ENCODE data around the gene IL1R2. TPM values are rescaled to one million over a fixed set of nuclear protein-coding genes. Genes with fewer than 3 reads are reported as not detected.
"Not testable (repeated sequence)": the region's sequence is repeated elsewhere in the genome, so short reads cannot be mapped to it uniquely, and the experiment has no call there.

The IL1R2 gene
- total and polyA plus RNA-seq, 4 donors = 1.1 TPM; not detected in 3

- no peaks in the 10 kb centered on the region for H3K9me3 ChIP-seq (ENCODE audit: control insufficient read depth, insufficient read depth, low read length)
- WGBS (ENCODE audit: insufficient coverage) = 75% methylated on average over 6 of the region's 8 CpGs
- DNase-seq (ENCODE audit: low read depth in 4 of 6, low spot score in 6 of 6) = peak in 1 of 6 donors; percentile 46
- peak overlapping the region; percentile 43 for H3K27ac ChIP-seq (ENCODE audit: low read depth, low read length)
- H3K4me1 ChIP-seq (ENCODE audit: control insufficient read depth, insufficient read depth, low read length) = peaks cover 31% of the 10 kb centered on the region
- no peaks in the 10 kb centered on the region for H3K36me3 ChIP-seq (ENCODE audit: control insufficient read depth, insufficient read depth, low read length)
- H3K4me3 ChIP-seq (ENCODE audit: low read depth, low read length) = no peak overlapping the region
- peaks cover 7% of the 10 kb centered on the region for H3K27me3 ChIP-seq (ENCODE audit: control insufficient read depth, insufficient read depth, low read length)
These were observed 70.4 kb downstream of the IL1R2 start for GRCh38 chr2:102061962-102062795.

GRCh38 chr2:102062802-102063201 is 71.0 kb downstream of the IL1R2 start:
- no peak for DNase-seq (ENCODE audit: low read depth in 4 of 6, low spot score in 6 of 6)
- H3K27me3 ChIP-seq (ENCODE audit: control insufficient read depth, insufficient read depth, low read length) = peaks cover 7% of the 10 kb centered on the region
- H3K4me3 ChIP-seq (ENCODE audit: low read depth, low read length) = no peak overlapping the region
- H3K27ac ChIP-seq (ENCODE audit: low read depth, low read length) = no peak overlapping the region
- no peaks in the 10 kb centered on the region for H3K9me3 ChIP-seq (ENCODE audit: control insufficient read depth, insufficient read depth, low read length)
- 84% methylated on average over 3 of the region's 3 CpGs for WGBS (ENCODE audit: insufficient coverage)
- peaks cover 28% of the 10 kb centered on the region for H3K4me1 ChIP-seq (ENCODE audit: control insufficient read depth, insufficient read depth, low read length)
- H3K36me3 ChIP-seq (ENCODE audit: control insufficient read depth, insufficient read depth, low read length) = no peaks in the 10 kb centered on the region

DNA sequence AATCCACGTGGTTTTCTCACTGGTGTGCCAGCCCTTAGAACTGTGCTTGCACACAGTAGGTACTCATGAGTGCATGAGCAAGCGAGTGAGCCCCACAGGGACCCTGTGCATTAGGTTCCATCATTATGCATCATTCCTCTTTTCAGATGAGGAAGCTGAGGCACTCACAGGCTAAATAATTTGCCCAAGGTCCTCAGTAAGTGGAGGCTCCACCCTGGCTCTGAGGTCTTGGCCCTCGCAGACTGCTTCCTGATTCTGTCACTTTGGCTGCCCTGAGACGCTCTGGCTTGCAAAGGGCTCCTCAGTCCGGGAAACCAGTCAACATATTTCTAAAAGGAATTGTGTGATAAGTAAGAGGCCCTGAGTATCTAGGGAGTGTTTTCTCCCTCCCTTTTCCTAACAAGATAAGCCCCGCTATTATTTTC is 71.7 kb downstream of the IL1R2 start:
- no peak for DNase-seq (ENCODE audit: low read depth in 4 of 6, low spot score in 6 of 6)

GRCh38 chr2:102063941-102064678 is 72.3 kb downstream of the IL1R2 start:
- Histone ChIP-seq H3K4me3 (ENCODE audit: low read depth, low read length) (no peak overlapping the region), H3K36me3 (ENCODE audit: control insufficient read depth, insufficient read depth, low read length) (no peaks in the 10 kb centered on the region), H3K9me3 (ENCODE audit: control insufficient read depth, insufficient read depth, low read length) (no peaks in the 10 kb centered on the region), H3K27me3 (ENCODE audit: control insufficient read depth, insufficient read depth, low read length) (peaks cover 3% of the 10 kb centered on the region), H3K27ac (ENCODE audit: low read depth, low read length) (peak overlapping the region; percentile 29), H3K4me1 (ENCODE audit: control insufficient read depth, insufficient read depth, low read length) (peaks cover 22% of the 10 kb centered on the region)
- peak in 2 of 6 donors; percentile 49 to 56 for DNase-seq (ENCODE audit: low read depth in 4 of 6, low spot score in 6 of 6)
- 59% methylated on average over 9 of the region's 9 CpGs for WGBS (ENCODE audit: insufficient coverage)

More for the DNA sequence above, 71.7 kb downstream of the IL1R2 start:
- Histone ChIP-seq H3K27ac (ENCODE audit: low read depth, low read length) (peak overlapping the region; percentile 15), H3K4me3 (ENCODE audit: low read depth, low read length) (no peak overlapping the region), H3K36me3 (ENCODE audit: control insufficient read depth, insufficient read depth, low read length) (no peaks in the 10 kb centered on the region), H3K9me3 (ENCODE audit: control insufficient read depth, insufficient read depth, low read length) (no peaks in the 10 kb centered on the region), H3K27me3 (ENCODE audit: control insufficient read depth, insufficient read depth, low read length) (peaks cover 7% of the 10 kb centered on the region), H3K4me1 (ENCODE audit: control insufficient read depth, insufficient read depth, low read length) (peaks cover 22% of the 10 kb centered on the region)
- 76% methylated on average over 2 of the region's 6 CpGs for whole genome bisulfite sequencing (ENCODE audit: insufficient coverage)

DNA sequence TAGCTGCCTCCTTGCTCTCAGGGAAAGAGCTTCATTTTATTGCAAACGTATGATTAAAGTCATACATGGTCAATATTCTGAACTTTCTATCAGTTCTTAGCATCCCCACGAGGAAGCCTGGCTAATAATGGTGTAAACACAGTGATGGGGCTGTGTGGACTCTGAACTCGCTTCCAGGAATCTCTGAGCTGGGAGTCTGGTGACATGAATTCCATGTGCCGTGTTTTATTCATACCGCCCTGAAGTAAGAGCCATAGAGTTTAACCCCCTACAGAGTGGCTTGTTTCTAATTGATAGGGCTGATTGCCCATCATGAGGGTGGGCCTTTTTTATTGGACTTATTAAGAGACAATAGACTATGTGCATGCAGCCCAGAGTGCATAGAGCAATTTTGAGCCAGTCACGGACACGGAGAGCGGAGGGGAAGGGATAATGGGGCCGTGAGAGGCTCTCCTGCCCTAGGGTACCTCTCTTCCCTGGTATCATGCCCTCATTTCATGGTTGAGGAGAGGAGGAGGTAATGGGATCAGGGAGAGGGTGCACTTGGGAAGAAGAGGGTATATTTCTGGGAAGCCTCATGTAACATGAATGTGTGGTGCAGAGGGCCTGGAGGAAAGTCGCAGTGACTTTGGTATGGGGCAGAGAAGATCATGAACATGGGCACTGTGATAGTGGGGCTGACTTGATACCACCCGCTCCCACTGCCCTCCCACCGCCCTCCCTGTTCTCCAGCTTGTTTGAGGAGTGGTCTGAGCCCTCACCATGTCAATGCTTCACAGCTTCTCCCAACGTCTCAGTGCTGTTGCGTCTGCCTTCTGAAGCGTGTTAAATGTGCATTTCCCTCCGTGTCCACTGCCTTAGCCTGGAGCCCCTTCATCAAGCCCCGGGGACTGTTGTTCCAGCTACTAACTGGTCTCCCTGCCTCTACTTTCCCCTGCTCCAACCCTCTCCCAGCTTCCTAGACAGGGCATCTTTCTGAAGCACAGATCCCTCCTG is 73.2 kb downstream of the IL1R2 start:
- no peaks in the 10 kb centered on the region for H3K36me3 ChIP-seq (ENCODE audit: control insufficient read depth, insufficient read depth, low read length)
- H3K9me3 ChIP-seq (ENCODE audit: control insufficient read depth, insufficient read depth, low read length) = no peaks in the 10 kb centered on the region
- H3K27me3 ChIP-seq (ENCODE audit: control insufficient read depth, insufficient read depth, low read length) = peaks cover 2% of the 10 kb centered on the region
- H3K4me1 ChIP-seq (ENCODE audit: control insufficient read depth, insufficient read depth, low read length) = peaks cover 22% of the 10 kb centered on the region
- no peak overlapping the region for H3K4me3 ChIP-seq (ENCODE audit: low read depth, low read length)
- WGBS (ENCODE audit: insufficient coverage) = 71% methylated on average over 8 of the region's 17 CpGs
- peak in 1 of 6 donors; percentile 27 for DNase-seq (ENCODE audit: low read depth in 4 of 6, low spot score in 6 of 6)
- H3K27ac ChIP-seq (ENCODE audit: low read depth, low read length) = no peak overlapping the region

GRCh38 chr2:102065675-102066252 is 74.0 kb downstream of the IL1R2 start:
- 84% methylated on average over 11 of the region's 12 CpGs for WGBS (ENCODE audit: insufficient coverage)
- H3K4me1 ChIP-seq (ENCODE audit: control insufficient read depth, insufficient read depth, low read length) = peaks cover 22% of the 10 kb centered on the region
- no peak overlapping the region for H3K27ac ChIP-seq (ENCODE audit: low read depth, low read length)
- H3K4me3 ChIP-seq (ENCODE audit: low read depth, low read length) = no peak overlapping the region
- H3K9me3 ChIP-seq (ENCODE audit: control insufficient read depth, insufficient read depth, low read length) = no peaks in the 10 kb centered on the region
- H3K36me3 ChIP-seq (ENCODE audit: control insufficient read depth, insufficient read depth, low read length) = no peaks in the 10 kb centered on the region
- H3K27me3 ChIP-seq (ENCODE audit: control insufficient read depth, insufficient read depth, low read length) = peaks cover 2% of the 10 kb centered on the region
- DNase-seq (ENCODE audit: low read depth in 4 of 6, low spot score in 6 of 6) = no peak

- Histone ChIP-seq H3K27ac (ENCODE audit: low read depth, low read length) (no peak overlapping the region), H3K27me3 (ENCODE audit: control insufficient read depth, insufficient read depth, low read length) (no peaks in the 10 kb centered on the region), H3K36me3 (ENCODE audit: control insufficient read depth, insufficient read depth, low read length) (no peaks in the 10 kb centered on the region), H3K4me1 (ENCODE audit: control insufficient read depth, insufficient read depth, low read length) (peaks cover 17% of the 10 kb centered on the region), H3K4me3 (ENCODE audit: low read depth, low read length) (no peak overlapping the region), H3K9me3 (ENCODE audit: control insufficient read depth, insufficient read depth, low read length) (no peaks in the 10 kb centered on the region)
- no peak for DNase-seq (ENCODE audit: low read depth in 4 of 6, low spot score in 6 of 6)
- WGBS (ENCODE audit: insufficient coverage) = 42% methylated on average over 6 of the region's 6 CpGs
These were observed 74.8 kb downstream of the IL1R2 start for GRCh38 chr2:102066554-102066953.

GRCh38 chr2:102068126-102068525 is 76.4 kb downstream of the IL1R2 start:
- DNase-seq (ENCODE audit: low read depth in 4 of 6, low spot score in 6 of 6); H3K27ac ChIP-seq (ENCODE audit: low read depth, low read length); H3K4me3 ChIP-seq (ENCODE audit: low read depth, low read length); H3K9me3 ChIP-seq (ENCODE audit: control insufficient read depth, insufficient read depth, low read length); H3K27me3 ChIP-seq (ENCODE audit: control insufficient read depth, insufficient read depth, low read length); H3K36me3 ChIP-seq (ENCODE audit: control insufficient read depth, insufficient read depth, low read length): not testable (repeated sequence)
- peaks cover 14% of the 10 kb centered on the region for H3K4me1 ChIP-seq (ENCODE audit: control insufficient read depth, insufficient read depth, low read length)
